Cerebellar nuclear complex (tissue), 1 donor: Measurements from ENCODE around the gene SPEG.

Experiments
- DNase-seq, 2 experiments: peaks; one replicate each; lab custom pipeline; 2025; lab: John Stamatoyannopoulos, UW

SPEG gene

GRCh38 chr2:219461669-219462068, 27.0 kb downstream of the SPEG start:
- no peak for DNase-seq

DNA sequence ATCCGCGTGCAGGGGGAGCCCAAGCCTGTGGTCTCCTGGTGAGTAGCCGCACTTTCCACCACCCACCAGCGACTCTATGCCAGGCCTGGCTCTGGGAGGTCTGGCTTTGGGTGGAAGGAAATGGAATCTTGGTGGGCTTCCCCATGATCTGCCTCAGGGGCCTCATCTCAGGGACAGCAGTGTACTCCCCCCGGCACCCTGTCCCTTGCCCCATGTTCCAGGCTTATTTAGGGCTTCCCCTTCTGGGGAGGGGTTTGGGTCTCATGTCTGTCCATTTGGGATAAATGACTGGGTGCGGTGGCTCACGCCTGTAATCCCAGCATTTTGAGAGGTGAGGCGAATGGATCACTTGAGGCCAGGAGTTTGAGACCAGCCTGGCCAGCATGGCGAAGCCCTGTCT, 27.7 kb downstream of the SPEG start:
- no peak for DNase-seq

GRCh38 chr2:219464286-219465032, 29.8 kb downstream of the SPEG start:
- DNase-seq: no peak

- DNase-seq: no peak
Observed at GRCh38 chr2:219465659-219466561, 31.3 kb downstream of the SPEG start.

- DNase-seq: no peak
Observed at GRCh38 chr2:219466816-219467735, 32.4 kb downstream of the SPEG start.

DNA sequence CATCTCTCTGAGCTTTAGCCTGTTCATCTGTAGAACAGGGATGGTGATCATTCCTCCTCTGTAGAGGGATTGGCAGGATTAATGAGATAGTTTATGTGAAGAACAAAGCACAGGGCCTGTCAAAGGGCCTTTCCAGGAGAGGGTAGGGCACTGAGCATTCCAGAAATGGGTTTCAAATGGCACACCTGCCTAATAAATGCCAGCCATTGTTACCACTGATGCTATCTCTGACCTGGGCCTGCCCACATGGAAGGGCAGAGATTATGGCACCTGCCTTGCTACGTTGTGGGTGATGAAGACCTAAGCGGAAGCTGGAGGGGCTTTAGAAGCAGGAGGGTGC, 33.1 kb downstream of the SPEG start:
- DNase-seq: no peak

DNA sequence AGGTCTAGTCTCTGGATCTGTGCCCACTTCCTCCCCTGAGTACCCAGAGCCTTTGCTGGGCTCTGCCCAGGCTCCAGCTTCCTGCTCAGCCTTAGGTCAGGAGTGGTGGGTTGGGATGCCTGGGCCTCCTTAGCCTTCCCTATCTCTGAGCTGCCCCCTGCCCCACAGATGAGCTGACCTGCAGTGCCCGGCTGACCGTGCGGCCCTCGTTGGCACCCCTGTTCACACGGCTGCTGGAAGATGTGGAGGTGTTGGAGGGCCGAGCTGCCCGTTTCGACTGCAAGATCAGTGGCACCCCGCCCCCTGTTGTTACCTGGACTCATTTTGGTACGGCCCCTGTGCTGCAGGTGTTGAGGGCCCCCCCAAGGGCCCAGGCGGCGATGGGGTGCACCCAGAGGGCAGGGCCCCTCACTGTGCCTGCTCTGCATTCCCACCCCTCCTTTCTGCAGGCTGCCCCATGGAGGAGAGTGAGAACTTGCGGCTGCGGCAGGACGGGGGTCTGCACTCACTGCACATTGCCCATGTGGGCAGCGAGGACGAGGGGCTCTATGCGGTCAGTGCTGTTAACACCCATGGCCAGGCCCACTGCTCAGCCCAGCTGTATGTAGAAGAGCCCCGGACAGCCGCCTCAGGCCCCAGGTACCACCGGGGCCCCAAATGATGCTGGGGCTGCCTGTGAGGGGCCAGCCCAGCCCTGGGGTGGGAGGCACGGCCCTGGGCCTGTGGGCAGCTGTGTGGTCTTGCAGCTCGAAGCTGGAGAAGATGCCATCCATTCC, 34.0 kb downstream of the SPEG start:
- DNase-seq: no peak

- no peak for DNase-seq
Observed at GRCh38 chr2:219469186-219469724, 34.6 kb downstream of the SPEG start.

GRCh38 chr2:219470429-219470828, 35.8 kb downstream of the SPEG start:
- no peak for DNase-seq

DNA sequence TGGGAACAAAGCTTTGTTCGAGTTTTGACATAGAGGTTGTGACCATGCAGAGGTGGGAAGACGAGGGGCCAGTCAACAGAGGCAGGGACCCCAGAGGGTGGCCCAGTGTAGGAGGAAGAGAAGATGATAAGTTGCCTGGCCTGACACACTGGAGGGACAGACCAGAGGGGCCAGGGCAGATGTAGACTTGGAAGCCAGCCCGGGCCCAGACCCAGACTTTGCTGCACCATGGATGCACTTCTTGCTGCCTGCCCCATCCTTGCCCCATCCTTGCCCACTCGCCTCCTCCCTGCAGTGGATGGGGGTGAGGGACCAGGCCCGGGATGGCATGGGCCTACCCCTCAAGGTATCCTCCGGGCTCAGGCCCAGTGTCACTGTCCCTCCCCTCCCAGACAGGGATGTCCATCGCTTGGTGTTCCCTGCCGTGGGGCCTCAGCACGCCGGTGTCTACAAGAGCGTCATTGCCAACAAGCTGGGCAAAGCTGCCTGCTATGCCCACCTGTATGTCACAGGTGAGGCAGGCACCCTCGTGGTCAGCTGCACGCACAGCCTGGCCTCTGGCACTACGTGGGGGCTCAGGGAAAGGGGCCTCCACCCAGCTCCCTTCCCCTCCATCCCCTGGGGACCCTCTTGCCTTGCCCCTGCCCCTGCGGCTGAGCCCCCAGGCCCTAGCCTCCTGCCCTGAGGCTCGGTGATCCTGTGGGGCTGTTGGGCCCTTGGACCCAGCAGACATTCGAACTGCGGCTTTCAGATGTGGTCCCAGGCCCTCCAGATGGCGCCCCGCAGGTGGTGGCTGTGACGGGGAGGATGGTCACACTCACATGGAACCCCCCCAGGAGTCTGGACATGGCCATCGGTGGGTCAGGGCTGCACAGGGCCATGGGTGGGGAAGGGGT, 37.1 kb downstream of the SPEG start:
- DNase-seq: no peak

GRCh38 chr2:219472629-219473187, 38.1 kb downstream of the SPEG start:
- no peak for DNase-seq

- DNase-seq: no peak
Observed at GRCh38 chr2:219473511-219473910, 38.9 kb downstream of the SPEG start.

GRCh38 chr2:219474285-219475060, 39.8 kb downstream of the SPEG start:
- DNase-seq: no peak

DNA sequence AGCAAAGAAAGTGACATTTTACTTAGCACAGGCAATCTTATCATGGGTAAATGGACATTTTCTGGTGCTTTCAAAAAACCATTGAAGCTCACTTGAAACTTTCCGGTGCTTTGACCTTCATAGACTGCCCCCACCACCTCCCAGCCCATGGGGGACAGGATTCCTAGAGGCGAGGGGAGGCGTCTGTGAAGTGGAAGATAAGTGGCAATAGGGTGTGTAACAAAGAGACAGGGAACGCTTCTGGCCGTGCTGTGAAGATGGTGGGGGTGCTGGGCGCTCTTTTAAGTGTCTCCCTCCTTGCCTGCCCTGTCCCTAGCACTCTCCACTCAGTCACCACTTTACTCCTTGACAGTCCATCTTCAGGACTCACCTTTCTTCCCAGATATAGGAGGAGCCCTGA, 40.6 kb downstream of the SPEG start:
- no peak for DNase-seq

DNA sequence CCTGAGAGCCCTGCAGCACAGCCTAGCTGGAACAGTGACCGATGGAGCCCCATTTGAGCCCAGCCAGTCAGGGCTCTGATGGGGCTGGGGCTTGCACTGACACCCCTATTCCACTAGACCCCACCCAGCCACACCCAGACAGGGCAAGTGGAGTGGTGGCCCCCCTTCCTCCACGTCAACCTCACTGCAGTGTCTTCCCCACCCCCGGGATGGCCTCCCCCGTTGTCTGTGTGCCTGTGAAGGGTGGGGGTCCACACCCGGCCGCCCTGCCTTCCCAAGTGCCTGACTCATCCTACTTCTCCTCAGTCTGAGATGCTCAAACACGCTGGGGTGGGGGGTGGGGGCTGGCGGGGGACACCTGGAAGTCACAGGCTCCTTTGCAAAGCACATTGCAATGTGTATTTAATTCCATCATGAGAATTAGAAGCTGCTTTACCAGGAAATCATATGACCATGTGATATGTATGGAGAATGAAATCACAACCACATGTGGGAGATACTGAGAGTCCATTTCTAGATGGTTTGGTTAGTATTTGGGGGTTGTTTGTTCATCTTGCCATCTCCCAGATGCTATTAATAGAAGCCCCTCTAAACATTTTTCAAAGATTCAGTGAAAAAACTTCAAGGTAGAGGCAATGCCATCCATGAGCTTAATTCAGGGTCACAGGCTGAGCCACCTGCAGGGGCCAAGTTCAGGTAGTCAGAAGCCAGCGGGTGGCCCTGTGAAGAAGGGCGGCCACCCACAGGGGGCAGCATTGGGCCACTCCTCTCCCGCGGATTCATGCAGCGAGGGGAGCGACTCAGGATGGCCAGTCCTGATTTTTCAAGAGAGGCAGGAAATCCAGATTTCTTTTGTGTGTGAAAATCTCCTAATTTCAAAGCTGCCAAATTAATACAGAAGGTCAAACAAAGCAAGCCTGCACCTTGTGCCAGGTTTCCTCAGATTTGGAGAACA, 41.3 kb downstream of the SPEG start:
- peak in 1 of 2 experiments; percentile 60 for DNase-seq

- DNase-seq: no peak
Observed at GRCh38 chr2:219476652-219477151, 42.1 kb downstream of the SPEG start.

GRCh38 chr2:219477179-219477578, 42.5 kb downstream of the SPEG start:
- no peak for DNase-seq

DNA sequence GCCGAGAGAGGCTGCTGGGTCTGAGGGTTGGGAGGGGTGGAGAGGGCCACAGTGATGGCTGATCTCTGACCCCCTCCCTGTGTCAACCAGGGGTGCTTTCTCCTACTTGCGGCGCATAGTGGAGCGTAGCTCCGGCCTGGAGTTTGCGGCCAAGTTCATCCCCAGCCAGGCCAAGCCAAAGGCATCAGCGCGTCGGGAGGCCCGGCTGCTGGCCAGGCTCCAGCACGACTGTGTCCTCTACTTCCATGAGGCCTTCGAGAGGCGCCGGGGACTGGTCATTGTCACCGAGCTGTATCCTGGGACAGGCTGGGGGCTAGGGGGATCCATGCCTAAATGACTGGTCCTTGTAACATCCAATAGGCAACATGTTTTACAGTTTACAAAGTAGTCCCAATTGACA, 43.2 kb downstream of the SPEG start:
- DNase-seq: no peak
